ENCODE results near the gene TTLL10. TPM values are rescaled to one million over a fixed set of nuclear protein-coding genes. Genes with fewer than 3 reads are reported as not detected.
A peak's percentile ranks its signal among the peaks of the same experiment; 100 is the strongest.

The TTLL10 gene
- total RNA-seq, 2 experiments from 2014 or later = not detected

DNA sequence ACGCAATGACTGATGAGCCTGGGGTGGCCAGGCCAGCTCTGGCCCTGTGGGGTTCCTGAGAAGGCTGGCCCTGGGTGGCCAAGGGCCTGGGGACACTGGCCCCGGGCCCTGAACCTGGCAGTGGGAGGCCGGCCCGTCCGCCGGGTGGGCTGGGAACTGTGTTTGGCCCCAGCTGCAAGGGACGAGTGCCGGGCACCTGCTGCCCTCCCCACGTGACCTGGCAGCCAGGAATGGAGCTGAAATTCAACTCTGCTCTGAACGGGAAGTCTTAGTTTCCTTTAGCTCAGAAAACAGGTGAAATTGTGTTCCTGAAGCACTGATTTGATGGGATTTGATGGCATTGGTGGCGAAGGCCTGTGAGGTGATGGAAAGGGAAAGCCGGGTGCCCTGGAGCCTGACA is 8.2 kb upstream of the TTLL10 start:
- DNase-seq (no peak), ATAC-seq (ENCODE audit: low read depth) (no peak)
- POLR2A ChIA-PET = interaction anchor here (1.0 kb wide), 1 partner anchor 12 kb away, joined by 3 read pairs; no protein-coding TSS in a partner anchor
- peaks cover 2% of the 10 kb centered on the region for H3K4me1 Mint-ChIP-seq
- no peak overlapping the region for H3K27ac Mint-ChIP-seq
- H3K27me3 Mint-ChIP-seq = peaks cover 3% of the 10 kb centered on the region
- no peak overlapping the region for H3K4me3 Mint-ChIP-seq
- no peaks in the 10 kb centered on the region for H3K9me3 Mint-ChIP-seq
- no peaks in the 10 kb centered on the region for H3K36me3 Mint-ChIP-seq

DNA sequence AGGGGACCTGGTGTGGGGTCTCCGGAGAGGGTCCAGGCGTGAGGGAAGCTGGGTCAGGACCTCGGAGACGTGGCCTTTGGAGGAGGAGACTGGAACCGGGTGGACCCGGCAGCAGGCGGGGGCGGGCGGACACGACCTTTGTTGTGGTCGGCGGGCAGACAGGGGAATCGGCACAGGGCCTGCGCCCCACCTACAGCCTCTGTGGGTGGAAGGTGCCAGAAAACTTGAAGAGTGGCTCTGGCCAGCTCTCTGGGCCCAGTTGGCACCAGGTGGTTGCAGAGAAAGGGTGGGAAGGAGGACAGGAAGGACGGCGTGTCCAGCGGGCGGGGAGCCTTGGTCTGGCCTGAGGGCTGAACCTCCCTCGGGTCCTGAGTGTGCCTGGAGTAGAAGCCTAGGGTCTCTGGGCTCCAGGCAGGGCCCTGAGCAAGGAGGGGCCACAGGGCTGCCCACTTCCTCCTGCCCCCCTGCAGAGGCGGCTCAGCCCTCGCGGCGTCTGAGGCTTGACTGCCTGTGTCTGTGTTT is 7.7 kb upstream of the TTLL10 start:
- POLR2A ChIA-PET = interaction anchor here (1.0 kb wide), 1 partner anchor 13 kb away, joined by 3 read pairs; no protein-coding TSS in a partner anchor
- H3K9me3 Mint-ChIP-seq = no peaks in the 10 kb centered on the region
- H3K4me3 Mint-ChIP-seq = no peak overlapping the region
- DNase-seq = no peak
- ATAC-seq (ENCODE audit: low read depth) = no peak
- H3K27me3 Mint-ChIP-seq = peaks cover 3% of the 10 kb centered on the region
- no peaks in the 10 kb centered on the region for H3K36me3 Mint-ChIP-seq
- no peak overlapping the region for H3K27ac Mint-ChIP-seq
- H3K4me1 Mint-ChIP-seq = peaks cover 2% of the 10 kb centered on the region

DNA sequence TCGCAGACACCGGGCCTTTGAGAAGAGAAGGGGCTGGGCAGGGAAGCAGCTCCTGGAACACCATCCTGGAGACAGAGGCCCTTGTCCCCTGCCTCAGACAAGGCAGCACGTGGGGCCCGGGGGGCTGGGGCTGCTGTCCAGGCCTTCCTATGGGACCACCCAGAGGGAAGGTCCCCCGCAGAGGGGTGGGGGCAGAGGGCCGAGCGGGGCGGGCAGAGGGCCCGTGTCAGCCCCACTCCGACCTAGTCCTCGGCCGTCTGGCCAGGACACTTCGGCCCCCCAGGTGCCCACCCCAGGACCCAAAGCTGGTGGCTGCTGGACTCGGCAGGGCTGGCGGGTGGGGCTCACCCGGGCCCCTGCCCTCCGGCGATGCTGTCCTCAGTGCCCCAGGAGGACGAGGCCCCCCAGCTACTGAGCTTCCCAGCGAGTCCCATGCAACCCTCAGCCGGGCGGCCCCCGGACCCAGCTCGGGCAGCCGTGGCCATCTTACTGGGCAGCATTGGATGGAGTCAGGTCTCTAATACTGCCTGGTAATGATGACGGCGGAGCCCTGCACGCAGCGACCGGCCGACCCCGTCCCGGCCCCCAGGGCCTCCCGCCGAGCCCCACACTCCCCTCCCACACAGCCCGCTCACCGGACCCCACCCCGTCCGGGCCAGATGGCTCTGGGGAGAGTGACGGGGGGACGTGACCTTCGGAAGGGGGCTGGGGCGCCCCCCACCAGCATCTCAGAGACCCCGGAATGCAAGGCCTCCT is 6.9 kb upstream of the TTLL10 start:
- Mint-ChIP-seq H3K27me3 (peaks cover 3% of the 10 kb centered on the region), H3K4me1 (peaks cover 2% of the 10 kb centered on the region), H3K4me3 (no peak overlapping the region), H3K27ac (no peak overlapping the region), H3K36me3 (no peaks in the 10 kb centered on the region), H3K9me3 (no peaks in the 10 kb centered on the region)
- POLR2A ChIA-PET = no interaction called here
- ATAC-seq (ENCODE audit: low read depth) = no peak
- no peak for DNase-seq

DNA sequence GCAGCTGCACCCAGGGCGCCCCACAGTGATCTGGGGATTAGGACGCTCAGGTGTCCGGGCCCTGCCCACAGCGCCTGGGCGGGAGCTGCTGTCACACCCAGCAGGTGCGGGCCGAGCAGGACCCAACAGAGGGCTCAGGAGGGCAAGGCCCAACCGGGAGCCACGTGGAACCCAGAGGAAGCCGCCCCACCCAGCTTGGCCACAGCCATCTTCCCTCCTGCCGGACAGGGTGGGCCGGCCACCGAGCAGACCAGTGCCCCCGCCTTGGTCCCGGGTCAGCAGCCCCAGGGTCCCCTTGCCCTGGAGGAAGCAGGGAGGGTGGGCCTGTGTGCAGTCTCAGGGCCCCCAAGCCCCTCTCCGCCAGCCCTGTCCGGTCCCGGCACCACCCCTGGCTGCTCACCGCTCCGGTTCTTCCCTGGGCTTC is 6.3 kb upstream of the TTLL10 start:
- ATAC-seq (ENCODE audit: low read depth) (no peak), DNase-seq (no peak)
- H3K4me3 Mint-ChIP-seq = no peak overlapping the region
- no peaks in the 10 kb centered on the region for H3K36me3 Mint-ChIP-seq
- POLR2A ChIA-PET = no interaction called here
- peaks cover 7% of the 10 kb centered on the region for H3K4me1 Mint-ChIP-seq
- no peaks in the 10 kb centered on the region for H3K9me3 Mint-ChIP-seq
- peaks cover 3% of the 10 kb centered on the region for H3K27me3 Mint-ChIP-seq
- H3K27ac Mint-ChIP-seq = no peak overlapping the region

DNA sequence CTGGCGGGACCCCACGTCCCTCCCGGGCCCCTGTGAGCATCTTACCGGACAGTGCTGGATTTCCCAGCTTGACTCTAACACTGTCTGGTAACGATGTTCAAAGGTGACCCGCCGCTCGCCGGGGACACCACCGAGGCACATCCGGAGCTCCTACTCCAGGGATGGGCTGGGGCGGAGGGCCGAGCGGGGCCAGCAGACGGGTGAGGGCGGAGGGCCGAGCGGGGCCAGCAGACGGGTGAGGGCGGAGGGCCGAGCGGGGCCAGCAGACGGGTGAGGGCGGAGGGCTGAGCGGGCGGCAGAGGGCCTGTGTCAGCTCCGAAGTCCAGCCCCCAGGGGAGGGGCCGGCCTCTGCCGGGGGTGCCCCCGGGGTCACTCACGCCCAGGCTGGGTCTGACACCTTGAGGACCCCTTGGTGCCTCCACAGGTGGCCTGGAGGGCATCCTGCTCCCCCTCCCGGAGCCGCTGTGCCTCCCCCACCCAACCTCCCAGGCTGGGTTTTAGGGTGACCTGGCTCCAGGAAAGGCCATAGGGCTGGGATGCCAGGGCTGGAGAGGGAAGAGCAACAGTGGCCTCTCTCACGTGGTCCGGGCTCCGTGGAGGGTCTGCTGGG is 5.7 kb upstream of the TTLL10 start:
- Mint-ChIP-seq H3K4me3 (no peak overlapping the region), H3K27ac (no peak overlapping the region), H3K27me3 (peaks cover 5% of the 10 kb centered on the region), H3K9me3 (no peaks in the 10 kb centered on the region), H3K4me1 (peaks cover 7% of the 10 kb centered on the region), H3K36me3 (no peaks in the 10 kb centered on the region)
- no peak for ATAC-seq (ENCODE audit: low read depth)
- DNase-seq = no peak
- POLR2A ChIA-PET = interaction anchor here (1.0 kb wide), 1 partner anchor 23 kb away, joined by 3 read pairs; no protein-coding TSS in a partner anchor

DNA sequence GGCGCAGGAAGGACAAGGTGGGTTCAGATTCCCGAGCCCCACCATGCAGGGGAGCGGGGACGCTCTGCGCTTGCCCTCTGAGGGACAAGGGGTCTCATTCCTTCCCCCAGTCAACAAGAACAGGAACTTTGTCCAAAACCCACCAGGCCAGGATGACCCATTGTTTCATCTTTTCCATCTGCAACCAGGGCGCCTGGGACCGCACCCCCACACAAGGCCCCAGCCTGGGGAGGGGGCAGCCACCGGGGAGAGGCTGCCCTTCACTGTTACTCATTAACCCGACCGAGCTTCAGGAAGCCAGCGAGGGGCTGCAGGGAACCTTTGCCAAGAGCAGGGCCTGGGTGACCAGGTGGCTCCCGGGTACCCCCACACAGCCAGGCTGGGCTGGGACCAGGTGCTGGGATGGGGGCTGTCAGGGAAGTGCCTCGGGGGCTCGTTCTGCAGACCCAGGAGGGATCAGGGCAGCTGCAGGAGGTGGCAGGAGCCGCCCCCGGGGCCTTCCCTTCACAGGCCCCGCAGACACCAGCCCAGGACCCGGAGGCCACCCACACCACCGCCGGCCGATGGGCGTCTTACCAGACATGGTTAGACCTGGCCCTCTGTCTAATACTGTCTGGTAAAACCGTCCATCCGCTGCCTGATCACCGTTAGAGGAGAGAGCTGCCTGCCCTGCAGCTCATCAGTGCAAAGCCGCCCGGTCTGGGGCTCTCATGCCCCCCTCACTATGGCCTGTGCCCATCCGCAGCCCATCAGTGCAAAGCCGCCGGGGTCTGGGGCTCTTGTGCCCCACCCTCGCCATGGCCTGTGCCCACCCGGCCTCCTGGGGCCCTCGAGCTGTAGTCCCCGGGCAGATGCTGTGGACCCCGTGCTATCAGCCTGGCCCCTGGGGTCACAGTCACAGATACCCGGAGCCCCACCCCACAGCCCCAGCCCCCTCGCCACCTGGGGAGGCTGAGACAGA is 4.9 kb upstream of the TTLL10 start:
- POLR2A ChIA-PET = interaction anchor here (1.0 kb wide), 1 partner anchor 24 kb away, joined by 3 read pairs; no protein-coding TSS in a partner anchor
- H3K27me3 Mint-ChIP-seq = peaks cover 5% of the 10 kb centered on the region
- ATAC-seq (ENCODE audit: low read depth) = no peak
- no peak for DNase-seq
- H3K9me3 Mint-ChIP-seq = no peaks in the 10 kb centered on the region
- H3K36me3 Mint-ChIP-seq = no peaks in the 10 kb centered on the region
- H3K4me3 Mint-ChIP-seq = no peak overlapping the region
- peaks cover 7% of the 10 kb centered on the region for H3K4me1 Mint-ChIP-seq
- H3K27ac Mint-ChIP-seq = no peak overlapping the region

DNA sequence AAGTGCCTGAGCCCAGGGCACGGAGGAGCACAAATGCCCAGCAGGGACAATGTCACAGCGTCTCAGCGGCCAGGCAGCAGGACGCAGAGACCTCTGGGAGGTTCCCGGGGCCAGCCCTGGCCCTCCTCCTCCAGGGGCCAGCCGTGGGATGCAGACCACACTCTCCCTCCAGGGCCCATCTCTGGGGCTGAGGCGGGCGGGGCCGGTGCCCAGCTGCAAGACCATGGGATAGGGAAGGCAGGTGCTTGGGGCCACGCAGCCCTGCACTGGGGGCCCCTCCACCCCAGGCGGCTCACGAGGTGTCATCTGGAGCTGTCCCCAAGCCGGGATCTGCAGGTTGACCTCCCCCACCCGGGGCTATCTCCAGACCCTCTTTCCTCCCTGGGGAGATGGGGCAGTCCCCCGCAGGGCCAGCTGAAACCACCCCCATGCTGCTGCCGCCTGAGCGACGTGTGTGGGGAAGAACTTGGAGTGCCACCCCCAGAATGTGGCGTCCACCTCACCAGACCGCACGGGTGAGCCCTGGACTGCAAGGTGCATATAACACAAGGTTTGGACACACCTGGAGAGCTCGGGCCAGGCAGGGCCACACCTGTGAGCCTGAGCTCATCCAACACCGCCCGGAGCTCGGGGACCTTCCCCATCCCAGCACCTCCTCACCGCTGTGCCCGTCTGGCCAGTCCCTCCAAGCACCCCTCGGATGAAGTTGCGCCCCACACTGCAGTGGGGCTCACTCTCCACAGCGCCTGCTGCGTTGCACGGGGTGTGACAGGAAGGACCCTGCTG is 4.1 kb upstream of the TTLL10 start:
- Mint-ChIP-seq H3K4me1 (peaks cover 9% of the 10 kb centered on the region), H3K36me3 (no peaks in the 10 kb centered on the region), H3K4me3 (no peak overlapping the region), H3K27me3 (peaks cover 8% of the 10 kb centered on the region), H3K27ac (no peak overlapping the region), H3K9me3 (no peaks in the 10 kb centered on the region)
- POLR2A ChIA-PET = interaction anchor here (1.3 kb wide), 1 partner anchor 39 kb away, joined by 4 read pairs; no protein-coding TSS in a partner anchor
- DNase-seq = no peak
- ATAC-seq (ENCODE audit: low read depth) = no peak

DNA sequence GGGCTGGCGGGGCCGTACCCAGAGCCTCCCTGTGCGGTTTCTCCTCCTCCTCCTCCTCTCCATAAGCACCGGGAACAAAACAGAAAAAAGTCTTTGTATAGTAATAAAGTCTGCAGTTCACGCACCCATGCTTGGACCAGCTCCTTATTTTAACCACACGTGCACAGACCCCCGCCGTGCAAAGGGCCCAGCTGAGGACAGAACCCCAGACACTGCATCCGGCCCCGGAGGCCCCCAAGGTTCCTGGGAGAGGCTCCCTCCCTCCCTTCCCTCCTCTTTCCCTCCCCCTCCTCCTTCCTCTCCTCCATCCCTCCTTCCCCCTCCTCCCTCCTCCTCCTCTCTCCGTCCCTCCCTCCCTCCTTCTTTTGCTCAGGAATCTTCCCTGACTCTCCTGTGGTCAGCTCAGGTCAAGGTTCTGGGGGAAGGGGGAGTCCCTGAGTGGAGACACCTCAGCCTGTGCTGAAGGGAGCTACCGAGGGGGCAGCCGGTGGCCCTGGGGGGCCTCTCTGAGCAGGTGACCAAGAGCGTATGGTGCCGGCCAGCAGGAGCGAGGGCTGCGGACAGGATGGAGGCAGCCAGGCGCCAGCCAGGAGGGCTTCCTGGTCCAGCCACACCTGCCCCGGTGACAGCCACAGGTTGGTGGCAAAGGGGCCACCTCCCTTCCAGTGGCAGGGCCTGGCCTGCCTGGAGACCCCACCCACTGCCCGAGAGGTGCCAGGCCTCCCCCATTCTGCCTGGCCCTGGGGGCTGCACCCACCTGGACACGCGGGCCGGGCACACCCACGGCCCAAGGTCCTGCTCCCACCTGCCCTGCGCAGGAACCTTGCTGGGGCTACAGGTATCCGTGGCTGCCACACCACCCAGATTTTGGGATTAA is 3.2 kb upstream of the TTLL10 start:
- peak overlapping the region; percentile 79 for H3K27ac Mint-ChIP-seq
- H3K36me3 Mint-ChIP-seq = no peaks in the 10 kb centered on the region
- H3K4me1 Mint-ChIP-seq = peaks cover 9% of the 10 kb centered on the region
- no peak for ATAC-seq (ENCODE audit: low read depth)
- H3K27me3 Mint-ChIP-seq = peaks cover 12% of the 10 kb centered on the region
- POLR2A ChIA-PET = interaction anchor here (1.0 to 1.3 kb wide), 2 partner anchors 40 to 157 kb away, joined by 4 read pairs; partner anchors contain the start of gene ISG15
- no peaks in the 10 kb centered on the region for H3K9me3 Mint-ChIP-seq
- no peak overlapping the region for H3K4me3 Mint-ChIP-seq
- DNase-seq = peak; percentile 29

DNA sequence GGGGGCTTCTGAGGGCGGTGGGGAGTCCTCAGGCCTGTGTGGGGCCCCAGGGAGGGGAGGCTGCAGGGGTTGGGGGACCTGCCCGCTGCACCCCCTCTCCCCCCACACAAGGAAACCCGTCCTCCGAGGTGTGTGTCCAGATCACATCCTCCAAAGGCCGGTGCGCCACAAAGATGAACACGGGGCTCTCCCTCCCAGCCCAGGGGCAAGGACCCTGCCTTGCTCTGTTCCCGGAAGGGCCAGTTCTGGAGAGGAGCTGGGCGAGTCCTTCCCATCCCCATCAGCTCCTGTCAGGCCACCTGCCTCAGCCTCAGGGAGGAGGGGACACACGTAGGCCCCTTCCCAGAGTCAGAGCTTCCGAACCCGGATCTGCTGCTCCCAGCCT is 2.5 kb upstream of the TTLL10 start:
- peak; percentile 31 for DNase-seq
- H3K4me1 Mint-ChIP-seq = peaks cover 9% of the 10 kb centered on the region
- no peak for ATAC-seq (ENCODE audit: low read depth)
- peaks cover 17% of the 10 kb centered on the region for H3K27me3 Mint-ChIP-seq
- H3K27ac Mint-ChIP-seq = no peak overlapping the region
- H3K36me3 Mint-ChIP-seq = no peaks in the 10 kb centered on the region
- POLR2A ChIA-PET = interaction anchor here (1.0 kb wide), 1 partner anchor 157 kb away, joined by 4 read pairs; the partner anchor contains the start of gene ISG15
- H3K9me3 Mint-ChIP-seq = no peaks in the 10 kb centered on the region
- H3K4me3 Mint-ChIP-seq = no peak overlapping the region

DNA sequence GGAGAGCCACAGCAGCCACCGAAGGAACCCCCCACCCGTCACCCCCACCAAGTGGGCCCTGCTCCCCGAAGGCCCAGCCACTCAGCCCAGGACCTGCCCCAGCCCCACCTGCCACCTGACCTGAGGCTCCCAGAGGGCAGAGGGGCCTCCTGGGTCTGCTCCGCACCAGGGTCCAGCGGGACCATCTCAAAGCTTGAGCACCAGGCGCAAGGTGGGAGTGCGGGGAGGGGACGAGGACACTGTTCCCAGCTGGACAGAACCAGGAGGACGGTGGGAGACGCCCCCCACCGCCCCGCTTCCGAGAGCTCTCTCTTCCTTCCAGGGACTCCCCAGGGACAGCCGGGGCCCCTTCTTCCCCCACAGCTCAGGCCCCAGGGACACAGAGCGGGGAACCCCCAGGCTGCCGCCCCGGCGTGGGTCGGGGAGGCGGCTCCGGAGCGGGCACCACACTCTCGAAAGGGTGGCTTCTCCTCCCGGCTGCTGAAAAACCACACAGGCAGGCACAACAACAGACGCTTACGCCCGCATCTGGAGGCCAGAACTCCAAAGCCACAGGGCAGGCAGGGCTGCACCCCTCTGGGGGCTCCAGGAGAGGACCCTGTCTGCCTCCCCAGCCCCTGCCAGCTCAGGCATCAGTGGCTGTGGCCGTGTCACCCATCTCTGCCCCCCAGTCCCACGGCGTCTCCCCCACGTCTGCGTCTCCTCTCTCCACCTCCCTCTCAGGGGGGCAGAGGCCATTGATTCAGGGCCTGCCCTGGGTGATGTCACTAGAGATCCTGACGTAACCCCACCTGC is 1.9 kb upstream of the TTLL10 start:
- Mint-ChIP-seq H3K4me3 (peak overlapping the region; percentile 20), H3K36me3 (no peaks in the 10 kb centered on the region), H3K27ac (peak overlapping the region; percentile 71), H3K9me3 (no peaks in the 10 kb centered on the region), H3K27me3 (peaks cover 21% of the 10 kb centered on the region), H3K4me1 (peaks cover 9% of the 10 kb centered on the region)
- DNase-seq (peak; percentile 44), ATAC-seq (ENCODE audit: low read depth) (peak; percentile 24)
- POLR2A ChIA-PET = no interaction called here

Data from activated naive CD8-positive, alpha-beta T cell treated with anti-CD3 and anti-CD28 coated beads, Interleukin-2, amount 10 ng/mL, durations not matched to agents 7 days and 5 days (primary cell).